K562 (cell line): Measurements from ENCODE around the gene S100A6. TPM values are rescaled to one million over a fixed set of nuclear protein-coding genes. Genes with fewer than 3 reads are reported as not detected.
"Not testable (repeated sequence)": the region's sequence is repeated elsewhere in the genome, so short reads cannot be mapped to it uniquely, and the experiment has no call there.

Experiments used
- ATAC-seq: fragments of 200-7000 bp; cut with Tn5 transposase; 3 replicates; pipeline ENCODE4 v1.9.1; 2020; ENCODE audit warnings: moderate library complexity
- BruUV-seq: library from RNA; stranded (reverse); fragments of 400-500 nt; replicated peaks from 2 replicates; lab custom pipeline; 2021; lab: Mats Ljungman, UMichigan
- CTCF ChIA-PET: fragments of 300-600 bp; formaldehyde crosslinking; extraction: SDS; loops from one replicate; lab custom pipeline; 2021; ENCODE audit warnings: low intra/inter-chr PET ratio; lab: Yijun Ruan, JAX
- POLR2A ChIA-PET: fragments of 300-600, 350-650 bp; sonication (Branson Sonifier 250); formaldehyde crosslinking; extraction: SDS; loops from one replicate; lab custom pipeline; 2021; ENCODE audit warnings: antibody characterized with exemption, inconsistent platforms; lab: Yijun Ruan, JAX
- DNase-seq, 4 experiments: peaks; one replicate each; pipeline versions ENCODE4 v3.0.0 to v3.0.0-alpha.2; 2011 to 2018; ENCODE audit warnings: low spot score in 3 of 4, mixed read lengths in 3 of 4; ENCODE audit errors: extremely low read depth in 1 of 4
- FAIRE-seq: peaks from 2 replicates; lab custom pipeline; 2011; peaks lifted over from hg19 to GRCh38; lab: Jason Lieb, UNC
- H2AFZ ChIP-seq: 2 replicates; pipeline ENCODE4 v1.6.0; 2011; ENCODE audit warnings: low read depth, low read length, control low read depth, inconsistent platforms
- H3K27ac ChIP-seq: fragments of 200-600 bp; 3 replicates; pipeline ENCODE4 v1.8.0; 2011; ENCODE audit warnings: low read depth, mild to moderate bottlenecking, control low read depth, inconsistent platforms, low read length, moderate library complexity, mixed read lengths; ENCODE audit errors: extremely low read depth
- H3K27me3 ChIP-seq, 2 experiments: fragments of 300-600 bp in 1 of 2; 2 replicates in 1 of 2; 3 replicates in 1 of 2; pipeline versions ENCODE4 v1.6.0 to v1.8.0; 2011; ENCODE audit warnings: inconsistent platforms in 2 of 2, low read length in 2 of 2, mild to moderate bottlenecking in 1 of 2, mixed read lengths in 1 of 2, moderate library complexity in 1 of 2; ENCODE audit not compliant: control insufficient read depth in 2 of 2, insufficient read depth in 2 of 2
- H3K36me3 ChIP-seq: fragments of 300-600 bp; 3 replicates; pipeline ENCODE4 v1.8.0; 2011; ENCODE audit warnings: mild to moderate bottlenecking, low read length, inconsistent platforms; ENCODE audit not compliant: control insufficient read depth, insufficient read depth
- H3K4me1 ChIP-seq, 2 experiments: fragments of 200-600 bp in 1 of 2; replicated peaks in 1 of 2; 2 replicates in 1 of 2; 3 replicates in 1 of 2; pipeline versions ENCODE4 v1.5.1 to v1.8.0; 2011; ENCODE audit warnings: inconsistent platforms in 2 of 2, low read length in 2 of 2, mild to moderate bottlenecking in 1 of 2, mixed read lengths in 1 of 2, moderate library complexity in 1 of 2; ENCODE audit not compliant: control insufficient read depth in 2 of 2, insufficient read depth in 2 of 2
- H3K4me2 ChIP-seq: 2 replicates; pipeline ENCODE4 v1.6.1; 2011; ENCODE audit warnings: low read length, control low read depth, inconsistent platforms, mixed read lengths; ENCODE audit not compliant: insufficient read depth
- H3K4me3 ChIP-seq: fragments of 200-600 bp; sonication (generic), shearing (Covaris generic); 2 replicates; pipeline ENCODE4 v1.5.1; 2016; ENCODE audit warnings: control low read depth, inconsistent platforms
- H3K79me2 ChIP-seq: fragments of 200-600 bp; 3 replicates; pipeline ENCODE4 v1.8.0; 2011; ENCODE audit warnings: low read length, inconsistent platforms; ENCODE audit not compliant: control insufficient read depth, insufficient read depth
- H3K9ac ChIP-seq, 2 experiments: 2 replicates each; pipeline versions ENCODE4 v1.6.0 to v1.6.1; 2011; ENCODE audit warnings: low read depth in 2 of 2, low read length in 2 of 2, control low read depth in 1 of 2, inconsistent platforms in 1 of 2, mild to moderate bottlenecking in 1 of 2, mixed read lengths in 1 of 2; ENCODE audit not compliant: insufficient read depth in 1 of 2
- H3K9me1 ChIP-seq: one replicate; pipeline ENCODE4 v1.6.0; 2011; ENCODE audit warnings: inconsistent platforms, mild to moderate bottlenecking, low read length, moderate library complexity; ENCODE audit not compliant: control insufficient read depth, insufficient read depth
- H3K9me3 ChIP-seq: replicated peaks from 2 replicates; pipeline ENCODE4 v1.5.1; 2011; ENCODE audit warnings: low read depth, low read length, inconsistent platforms; ENCODE audit not compliant: control insufficient read depth, insufficient read depth
- H4K20me1 ChIP-seq: replicated peaks from 2 replicates; pipeline ENCODE4 v1.6.1; 2011; ENCODE audit warnings: low read length, inconsistent platforms, mixed read lengths; ENCODE audit not compliant: control insufficient read depth, insufficient read depth
- ARID1B ChIP-seq: fragments of 450-650 bp; IDR thresholded peaks from 2 replicates; pipeline ENCODE4 v1.6.1; 2016; ENCODE audit warnings: antibody characterized with exemption, mild to moderate bottlenecking, inconsistent platforms
- C11orf30 ChIP-seq: fragments of 450-650 bp; IDR thresholded peaks from 2 replicates; pipeline ENCODE4 v1.6.1; 2016; ENCODE audit warnings: low read depth, mild to moderate bottlenecking
- CTBP1 ChIP-seq: fragments of 450-650 bp; IDR thresholded peaks from 2 replicates; pipeline ENCODE4 v1.6.1; 2016; ENCODE audit warnings: borderline replicate concordance
- GATAD2B ChIP-seq: fragments of 450-650 bp; IDR thresholded peaks from 2 replicates; pipeline ENCODE4 v1.6.1; 2017; ENCODE audit warnings: mild to moderate bottlenecking, borderline replicate concordance
- KDM1A ChIP-seq, 2 experiments: fragments of 450-650 bp; IDR thresholded peaks; 2 replicates each; pipeline ENCODE4 v1.6.1; 2016; ENCODE audit warnings: mild to moderate bottlenecking in 2 of 2
- RBM25 ChIP-seq: fragments of 200-400 bp; formaldehyde crosslinking; IDR thresholded peaks from 2 replicates; pipeline ENCODE4 v1.6.1; 2018; ENCODE audit warnings: low read length, low read depth, moderate library complexity; ENCODE audit not compliant: severe bottlenecking
- SETDB1 ChIP-seq: IDR thresholded peaks from one replicate; pipeline ENCODE4 v1.6.1; 2012; ENCODE audit warnings: low read length, control low read depth, inconsistent platforms
- SMAD3 ChIP-seq: fragments of 450-650 bp; formaldehyde crosslinking; conservative IDR thresholded peaks from 2 replicates; pipeline ENCODE4 v1.4.0; 2020; ENCODE audit warnings: mild to moderate bottlenecking
- SOX6 ChIP-seq: fragments of 450-650 bp; IDR thresholded peaks from 2 replicates; pipeline ENCODE4 v1.6.1; 2014; ENCODE audit warnings: mild to moderate bottlenecking
- SREBF1 ChIP-seq: fragments of 150-350 bp; IDR thresholded peaks from 2 replicates; pipeline ENCODE4 v1.6.1; 2014; ENCODE audit warnings: antibody characterized with exemption, low read depth, low read length, borderline replicate concordance
- XRCC3 ChIP-seq: fragments of 450-650 bp; IDR thresholded peaks from 2 replicates; pipeline ENCODE4 v1.6.1; 2017; ENCODE audit warnings: mild to moderate bottlenecking, moderate library complexity
- ZNF121 ChIP-seq: sonication (generic); formaldehyde crosslinking; conservative IDR thresholded peaks from 2 replicates; pipeline ENCODE4 v1.8.0; 2022; ENCODE audit warnings: missing genetic modification reagents
- ZNF717 ChIP-seq: fragments of 250-450 bp; sonication (Bioruptor Pico); IDR thresholded peaks from 2 replicates; pipeline ENCODE4 v1.5.0; 2021
- WGBS: fragments of 100-300 bp; shearing (Covaris generic); methylation state at CpG from one replicate; pipeline ENCODE4 v1.1.6; 2016; ENCODE audit warnings: low coverage, mixed read lengths; ENCODE audit not compliant: insufficient coverage; ENCODE audit errors: missing lambda C conversion rate; 5-methylcytosine and 5-hydroxymethylcytosine counted together
- in situ Hi-C: fragments of 300-500 bp; cut with MboI; formaldehyde crosslinking; loops from 4 replicates; pipeline ENCODE4 v1.15.0; 2018; ENCODE audit warnings: inconsistent platforms, mixed read lengths
- intact Hi-C: fragments of 100-400 bp; cut with micrococcal nuclease; formaldehyde crosslinking; loops from 2 replicates; pipeline ENCODE4 v1.14.2; 2022
- polyA plus RNA-seq, 8 experiments: library from polyadenylated mRNA; depleted of rRNA in 4 of 8; stranded (reverse) in 5 of 8; unstranded in 3 of 8; fragments of >200 nt; fragmentation: Nextera tagmentation in 2 of 8; fragmentation: Illumina TruSeq in 1 of 8; extraction: Ambion mirVana in 2 of 8; extraction: Trizol in 1 of 8; gene quantifications; 2 replicates each; pipeline versions ENCODE4 v1.2.1 to v1.2.3, GENCODE V29; 2011 to 2014; ENCODE audit warnings: inconsistent platforms in 1 of 8, missing spikeins in 1 of 8
- total RNA-seq, 7 experiments: library from RNA; depleted of rRNA in 6 of 7; stranded (reverse); fragments of >200 nt in 6 of 7; fragmentation: Illumina TruSeq in 2 of 7; extraction: Trizol in 2 of 7; gene quantifications; 2 replicates each; pipeline versions ENCODE4 v1.2.1 to v1.2.3, GENCODE V29; 2011 to 2021; ENCODE audit warnings: low replicate concordance in 1 of 7
- TF ChIP-seq, protein P1 (sequence below): IDR thresholded peaks from 3 replicates; pipeline ENCODE4 v1.6.1; 2011; ENCODE audit warnings: borderline replicate concordance, mild to moderate bottlenecking, moderate library complexity; ENCODE audit not compliant: insufficient read length; ENCODE audit errors: extremely low read depth

S100A6 gene
- total and polyA plus RNA-seq, 9 of the 15 experiments (the other 6 are each of a cell fraction or from before 2014, with no cell fraction given): 9.8 to 66.5 (median 23.2) TPM

DNA sequence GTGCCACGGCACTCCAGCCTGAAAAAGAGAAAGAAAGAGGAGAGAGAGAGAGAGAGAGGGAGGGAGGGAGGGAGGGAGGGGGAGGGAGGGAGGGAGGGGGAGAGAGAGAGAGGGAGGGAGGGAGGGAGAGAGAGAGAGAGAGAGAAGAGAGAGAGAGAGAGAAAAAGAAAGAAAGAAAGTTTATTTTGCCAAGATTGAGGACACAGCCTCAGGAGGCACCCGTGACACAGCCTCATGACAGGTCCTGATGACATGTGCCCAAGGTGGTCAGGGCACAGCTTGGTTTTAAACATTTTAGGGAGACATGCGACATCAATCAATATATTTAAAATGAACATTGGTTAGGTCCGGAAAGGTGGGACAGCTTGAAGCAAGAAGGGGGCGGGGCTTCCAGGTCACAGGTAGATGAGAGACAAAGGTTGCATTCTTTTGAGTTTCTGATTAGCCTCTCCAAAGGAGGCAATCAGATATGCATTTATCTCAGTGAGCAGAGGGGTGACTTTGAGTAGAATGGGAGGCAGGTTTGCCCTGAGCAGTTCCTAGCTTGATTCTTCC, 15.6 kb downstream of the S100A6 start:
- H3K36me3 ChIP-seq, H3K27me3 ChIP-seq, DNase-seq, H3K9me1 ChIP-seq, FAIRE-seq, H3K27ac ChIP-seq, H3K4me3 ChIP-seq, H3K4me2 ChIP-seq, H3K9ac ChIP-seq, in situ Hi-C loops, BruUV-seq, intact Hi-C loops, ATAC-seq, H2AFZ ChIP-seq, H3K79me2 ChIP-seq, H4K20me1 ChIP-seq, H3K9me3 ChIP-seq: not testable (repeated sequence)
- TF ChIP-seq SOX6 (0 out of 2 replicates have a peak, but pooled peaks have one; percentile 33), ARID1B (peak; percentile 23; the same call in 1 of the 2 replicates), CTBP1 (peak; percentile 27; the same call in 1 of the 2 replicates), KDM1A (IDR thresholded peaks at IDR 0.05) (peak in 1 of 2 experiments; percentile 67; a peak in 2 of 4 replicates)
- ChIA-PET CTCF (interaction anchor here (1.0 kb wide), 1 partner anchor 10 kb away, joined by 3 read pairs; no protein-coding TSS in a partner anchor), POLR2A (interaction anchor here (0.6 to 1.8 kb wide), 9 partner anchors 12 to 141 kb away, joined by 3 to 7 read pairs (median 4); no protein-coding TSS in a partner anchor)
- H3K4me1 ChIP-seq: peaks cover 12% of the 10 kb centered on the region in 2 experiments; a peak in 3 of 5 replicates
- 38% methylated on average over 3 of the region's 5 CpGs for WGBS

DNA sequence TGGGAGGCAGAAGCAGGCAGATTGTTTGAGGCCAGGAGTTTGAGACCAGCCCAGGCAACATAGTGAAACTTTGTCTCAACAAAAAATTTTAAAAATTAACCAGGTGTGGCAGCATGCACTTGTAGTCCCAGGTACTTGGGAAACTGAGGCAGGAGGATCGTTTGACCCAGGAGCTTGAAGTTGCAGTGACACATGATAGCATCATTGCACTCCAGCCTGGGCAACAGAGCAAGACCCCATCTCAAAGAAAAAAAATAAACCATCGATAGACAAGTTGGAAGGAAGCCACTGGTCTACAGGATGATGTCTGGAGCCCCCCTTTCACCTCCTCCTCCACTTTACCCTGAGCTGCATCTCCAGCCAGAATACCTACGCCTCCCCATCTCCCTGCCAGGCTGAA, 16.5 kb downstream of the S100A6 start:
- H3K27ac ChIP-seq: no peak overlapping the region
- no peak overlapping the region for H3K4me2 ChIP-seq
- intact Hi-C loops: loop anchor here (10.0 kb wide), 1 partner anchor 256 kb away; the partner anchor contains the start of gene SLC27A3
- H3K36me3 ChIP-seq: no peaks in the 10 kb centered on the region
- POLR2A ChIA-PET: no interaction called here
- BruUV-seq: no TSS peak
- H2AFZ ChIP-seq: no peak overlapping the region
- CTCF ChIA-PET: no interaction called here
- peaks cover 12 to 17% of the 10 kb centered on the region in 2 experiments; a peak in 3 of 5 replicates for H3K4me1 ChIP-seq
- H3K27me3 ChIP-seq: no peaks in the 10 kb centered on the region
- no peak overlapping the region for H3K9ac ChIP-seq
- in situ Hi-C loops: loop anchor here (5.0 to 10.0 kb wide), 2 partner anchors 46 to 248 kb away; partner anchors contain the start of gene S100A2
- ATAC-seq (no peak), DNase-seq (no peak), FAIRE-seq (no peak)
- H4K20me1 ChIP-seq: no peaks in the 10 kb centered on the region
- H3K79me2 ChIP-seq: no peaks in the 10 kb centered on the region
- no peak overlapping the region for H3K4me3 ChIP-seq
- H3K9me1 ChIP-seq: no peaks in the 10 kb centered on the region
- H3K9me3 ChIP-seq: peaks cover 2% of the 10 kb centered on the region; the same call in 1 of the 2 replicates
- 42% methylated on average over 2 of the region's 3 CpGs for WGBS
- TF ChIP-seq, protein P1, sequence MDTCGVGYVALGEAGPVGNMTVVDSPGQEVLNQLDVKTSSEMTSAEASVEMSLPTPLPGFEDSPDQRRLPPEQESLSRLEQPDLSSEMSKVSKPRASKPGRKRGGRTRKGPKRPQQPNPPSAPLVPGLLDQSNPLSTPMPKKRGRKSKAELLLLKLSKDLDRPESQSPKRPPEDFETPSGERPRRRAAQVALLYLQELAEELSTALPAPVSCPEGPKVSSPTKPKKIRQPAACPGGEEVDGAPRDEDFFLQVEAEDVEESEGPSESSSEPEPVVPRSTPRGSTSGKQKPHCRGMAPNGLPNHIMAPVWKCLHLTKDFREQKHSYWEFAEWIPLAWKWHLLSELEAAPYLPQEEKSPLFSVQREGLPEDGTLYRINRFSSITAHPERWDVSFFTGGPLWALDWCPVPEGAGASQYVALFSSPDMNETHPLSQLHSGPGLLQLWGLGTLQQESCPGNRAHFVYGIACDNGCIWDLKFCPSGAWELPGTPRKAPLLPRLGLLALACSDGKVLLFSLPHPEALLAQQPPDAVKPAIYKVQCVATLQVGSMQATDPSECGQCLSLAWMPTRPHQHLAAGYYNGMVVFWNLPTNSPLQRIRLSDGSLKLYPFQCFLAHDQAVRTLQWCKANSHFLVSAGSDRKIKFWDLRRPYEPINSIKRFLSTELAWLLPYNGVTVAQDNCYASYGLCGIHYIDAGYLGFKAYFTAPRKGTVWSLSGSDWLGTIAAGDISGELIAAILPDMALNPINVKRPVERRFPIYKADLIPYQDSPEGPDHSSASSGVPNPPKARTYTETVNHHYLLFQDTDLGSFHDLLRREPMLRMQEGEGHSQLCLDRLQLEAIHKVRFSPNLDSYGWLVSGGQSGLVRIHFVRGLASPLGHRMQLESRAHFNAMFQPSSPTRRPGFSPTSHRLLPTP: no peak
- TF ChIP-seq ZNF717: no peak
- no peak for TF ChIP-seq SREBF1
- no peak for TF ChIP-seq SETDB1
- TF ChIP-seq SMAD3 (CRISPR knock-in tag): no peak
- peak; percentile 84 for TF ChIP-seq ZNF121
- TF ChIP-seq C11orf30: no peak
- no peak for TF ChIP-seq XRCC3
- peak; percentile 23 for TF ChIP-seq RBM25
- no peak for TF ChIP-seq GATAD2B
